ENCODE measurements around the gene SLC5A7.

DNA sequence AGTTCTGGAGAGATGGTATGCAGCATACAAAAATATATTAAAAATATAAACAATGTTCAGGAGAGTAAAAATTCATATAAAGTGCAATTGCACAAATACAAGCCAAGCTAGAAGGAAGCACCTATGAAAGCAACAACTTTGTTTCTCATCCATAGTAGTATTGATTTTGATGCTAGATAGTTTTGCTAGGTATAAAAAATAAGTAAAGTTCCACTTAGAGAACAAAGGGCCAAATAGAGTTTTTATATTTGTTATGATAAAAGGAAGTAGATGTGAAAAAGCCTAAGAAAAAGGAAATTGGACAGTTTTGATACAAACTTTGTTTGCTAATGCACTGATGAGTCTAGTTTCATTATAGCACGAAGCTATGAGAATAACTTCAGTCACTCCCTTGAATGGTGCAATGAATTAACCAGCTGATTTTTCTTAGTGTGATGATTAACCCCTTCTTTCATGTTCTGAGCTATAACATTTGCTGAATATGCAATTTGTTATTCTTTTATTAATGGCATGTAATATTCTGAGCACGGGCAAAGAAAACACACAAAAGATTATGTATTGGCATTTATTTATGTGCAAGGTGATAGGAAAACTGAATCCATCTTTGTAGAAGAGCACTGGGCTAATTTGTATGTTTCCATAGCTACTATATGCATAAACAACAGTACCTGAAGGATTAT is 24.7 kb downstream of the SLC5A7 start:
- TF ChIP-seq, protein P1, sequence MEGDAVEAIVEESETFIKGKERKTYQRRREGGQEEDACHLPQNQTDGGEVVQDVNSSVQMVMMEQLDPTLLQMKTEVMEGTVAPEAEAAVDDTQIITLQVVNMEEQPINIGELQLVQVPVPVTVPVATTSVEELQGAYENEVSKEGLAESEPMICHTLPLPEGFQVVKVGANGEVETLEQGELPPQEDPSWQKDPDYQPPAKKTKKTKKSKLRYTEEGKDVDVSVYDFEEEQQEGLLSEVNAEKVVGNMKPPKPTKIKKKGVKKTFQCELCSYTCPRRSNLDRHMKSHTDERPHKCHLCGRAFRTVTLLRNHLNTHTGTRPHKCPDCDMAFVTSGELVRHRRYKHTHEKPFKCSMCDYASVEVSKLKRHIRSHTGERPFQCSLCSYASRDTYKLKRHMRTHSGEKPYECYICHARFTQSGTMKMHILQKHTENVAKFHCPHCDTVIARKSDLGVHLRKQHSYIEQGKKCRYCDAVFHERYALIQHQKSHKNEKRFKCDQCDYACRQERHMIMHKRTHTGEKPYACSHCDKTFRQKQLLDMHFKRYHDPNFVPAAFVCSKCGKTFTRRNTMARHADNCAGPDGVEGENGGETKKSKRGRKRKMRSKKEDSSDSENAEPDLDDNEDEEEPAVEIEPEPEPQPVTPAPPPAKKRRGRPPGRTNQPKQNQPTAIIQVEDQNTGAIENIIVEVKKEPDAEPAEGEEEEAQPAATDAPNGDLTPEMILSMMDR (IDR thresholded peaks at IDR 0.05): no peak
- no peak for TF ChIP-seq POLR2A (IDR thresholded peaks at IDR 0.05)

Measured in lower leg skin (tissue), 3 donors.